Stimulated activated CD8-positive, alpha-beta memory T cell treated with anti-CD3 and anti-CD28 coated beads, Interleukin-15, amount 100 ng/mL, for 4 hours (primary cell): ENCODE measurements around the gene KCNF1.

ENCODE experiments used
- DNase-seq, 2 donors: peaks; one replicate each; pipeline ENCODE4 v3.0.0-alpha.2; 2020; ENCODE audit warnings: low read depth in 2 of 2

The KCNF1 gene

DNA sequence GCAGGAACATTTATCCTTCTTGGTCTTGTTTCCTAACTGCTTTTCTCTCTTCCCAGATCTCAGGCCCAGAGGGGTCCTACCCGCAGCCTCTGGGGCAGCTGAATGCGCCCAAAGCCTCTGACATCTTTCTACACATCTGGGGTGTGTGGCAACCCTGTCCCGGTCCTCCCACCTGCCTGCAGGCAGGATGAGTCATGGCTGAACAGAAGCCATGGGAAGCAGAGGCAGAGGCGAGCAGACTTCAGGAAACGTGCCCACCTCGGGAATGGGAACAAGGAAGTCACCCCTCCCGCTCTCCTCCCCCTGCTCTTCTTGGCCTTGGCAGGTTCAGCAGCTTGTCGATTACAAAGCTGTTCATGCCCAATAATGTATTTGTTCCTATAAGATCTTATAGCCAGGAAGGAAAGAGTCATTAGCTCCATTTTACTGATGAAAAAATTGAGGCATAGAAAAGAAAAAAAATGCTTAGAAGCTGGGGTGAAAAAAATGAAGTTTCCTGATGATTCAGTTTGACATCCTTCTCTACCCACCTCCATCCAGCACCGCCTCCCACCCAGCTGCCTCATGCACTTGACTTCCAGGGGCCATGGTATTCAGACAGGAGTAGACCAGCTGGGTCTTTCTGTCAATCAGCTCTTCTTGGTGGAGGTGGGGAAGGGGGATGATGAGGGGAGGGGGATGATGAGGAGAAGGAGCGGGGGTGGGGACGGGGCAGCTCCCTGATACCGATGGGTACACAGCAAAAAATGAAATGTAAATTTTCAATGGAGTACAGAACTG, 10.4 kb upstream of the KCNF1 start:
- no peak for DNase-seq

DNA sequence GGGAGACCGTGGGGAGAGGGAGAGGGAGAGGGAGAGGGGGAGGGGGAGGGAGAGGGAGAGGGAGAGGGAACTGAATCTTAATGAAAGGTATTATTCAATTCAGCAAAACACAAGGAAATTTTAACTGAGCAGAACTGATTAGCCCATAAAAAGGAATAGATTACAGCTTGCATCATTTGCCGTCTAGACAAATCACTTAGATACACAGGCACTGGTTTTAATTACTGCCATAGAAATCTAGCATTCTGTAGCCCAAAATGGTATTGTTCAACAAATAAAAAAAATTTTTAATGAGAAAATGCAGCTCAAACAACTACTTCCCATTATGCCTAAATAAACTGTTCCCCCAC, 7.9 kb upstream of the KCNF1 start:
- no peak for DNase-seq

DNA sequence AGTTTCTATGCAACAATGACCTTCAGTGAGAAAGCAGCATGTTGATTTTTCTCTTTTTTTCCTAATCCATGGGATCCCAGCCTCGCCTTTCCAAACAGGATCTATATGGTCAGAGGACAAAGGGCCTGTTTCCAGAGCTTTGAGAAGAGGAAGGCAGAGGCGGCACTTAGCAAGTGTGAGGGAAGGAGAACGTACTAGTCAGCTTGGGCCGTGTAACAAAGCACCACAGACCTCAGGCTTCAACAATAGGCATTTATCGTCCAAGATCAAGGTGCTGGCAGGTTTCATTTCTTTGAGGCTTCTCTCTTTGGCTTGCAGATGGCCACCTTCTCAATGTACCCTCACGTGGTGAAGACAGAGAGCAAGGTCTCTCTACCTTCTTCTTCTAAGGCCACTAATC, 7.3 kb upstream of the KCNF1 start:
- no peak for DNase-seq

DNA sequence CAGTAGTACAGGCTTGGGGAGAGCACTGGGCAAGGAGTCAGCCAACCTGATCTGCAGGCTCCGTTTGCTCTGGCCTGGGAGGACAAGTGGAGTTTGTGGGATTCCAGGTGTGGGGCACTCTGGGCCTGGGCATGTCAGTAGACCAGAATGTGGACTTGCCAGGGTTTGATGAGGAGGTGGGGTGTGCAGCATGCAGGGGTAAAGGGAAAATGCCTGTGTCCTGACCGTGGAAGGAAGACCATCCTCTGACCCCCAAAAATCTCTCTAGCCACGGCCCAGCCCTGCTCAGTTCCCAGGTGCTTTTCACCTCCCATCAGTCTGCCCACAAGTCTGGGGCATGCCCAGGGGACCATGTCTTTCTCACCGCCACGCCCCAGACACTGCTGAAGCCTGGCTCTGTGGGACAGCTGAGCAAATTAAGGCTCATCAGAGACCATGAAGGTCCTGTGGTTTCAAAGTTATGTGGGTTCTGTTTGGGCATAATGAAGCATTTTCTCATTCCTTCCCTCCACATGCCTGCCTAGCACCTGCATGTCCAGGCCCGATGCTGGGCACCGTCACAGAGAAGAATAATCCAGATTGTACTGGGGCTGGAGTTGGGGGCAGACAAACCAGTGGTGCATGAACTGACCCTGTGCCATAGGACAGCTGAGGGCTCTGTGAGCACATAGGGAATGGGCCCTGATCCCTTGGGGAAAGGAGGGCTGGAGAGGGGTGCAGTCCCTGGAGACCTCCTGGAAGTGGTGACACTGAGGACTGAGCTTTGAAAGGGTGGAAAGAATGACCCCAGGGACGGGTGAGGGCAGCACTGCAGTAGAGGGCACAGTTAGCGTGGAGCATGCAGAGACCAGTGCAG, 6.5 kb upstream of the KCNF1 start:
- no peak for DNase-seq

DNA sequence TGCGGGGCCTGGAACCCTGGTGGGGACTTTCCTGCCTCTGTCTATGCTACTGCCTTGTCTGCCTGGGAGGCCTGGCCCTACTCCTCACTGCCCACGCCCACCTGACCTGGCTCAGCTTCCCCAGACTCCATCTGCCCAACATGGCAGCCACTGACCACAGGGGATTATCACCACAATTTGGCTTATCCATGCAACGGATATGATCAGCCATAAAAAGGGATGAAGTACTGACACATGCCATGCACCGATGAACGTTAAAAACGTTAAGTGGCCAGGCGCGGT, 5.9 kb upstream of the KCNF1 start:
- DNase-seq = no peak

DNA sequence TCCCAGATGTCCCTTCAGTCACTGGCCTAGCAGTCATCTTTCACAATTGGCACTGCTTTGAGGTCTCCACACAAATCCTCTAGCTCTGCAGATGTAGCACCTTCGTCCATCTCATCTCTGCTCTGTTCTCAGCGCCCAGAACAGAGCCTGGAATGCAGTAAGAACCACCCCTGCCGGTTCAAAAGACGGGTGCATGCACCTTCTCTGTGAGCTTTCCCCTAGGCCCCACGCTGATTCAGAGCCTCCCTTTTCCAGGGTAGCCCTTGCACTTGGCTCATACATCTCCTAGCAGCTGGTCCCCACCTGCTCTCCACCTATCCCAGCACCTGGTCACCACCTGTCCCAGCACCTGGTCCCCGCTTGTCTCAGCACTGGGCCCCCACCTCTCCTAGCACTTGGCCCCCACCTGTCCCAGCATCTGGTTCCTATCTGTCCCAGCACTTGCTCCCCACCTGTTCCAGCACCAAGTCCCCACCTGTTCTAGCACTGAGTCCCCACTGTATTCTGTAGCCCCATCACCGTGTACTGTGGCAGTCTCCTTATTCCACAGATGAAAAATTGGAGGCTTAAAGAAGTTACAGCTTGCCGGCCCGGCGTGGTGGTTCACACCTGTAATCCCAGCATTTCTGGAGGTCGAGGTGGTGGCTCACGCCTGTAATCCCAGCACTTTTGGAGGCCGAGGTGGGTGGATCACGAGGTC, 4.7 kb upstream of the KCNF1 start:
- DNase-seq = no peak

DNA sequence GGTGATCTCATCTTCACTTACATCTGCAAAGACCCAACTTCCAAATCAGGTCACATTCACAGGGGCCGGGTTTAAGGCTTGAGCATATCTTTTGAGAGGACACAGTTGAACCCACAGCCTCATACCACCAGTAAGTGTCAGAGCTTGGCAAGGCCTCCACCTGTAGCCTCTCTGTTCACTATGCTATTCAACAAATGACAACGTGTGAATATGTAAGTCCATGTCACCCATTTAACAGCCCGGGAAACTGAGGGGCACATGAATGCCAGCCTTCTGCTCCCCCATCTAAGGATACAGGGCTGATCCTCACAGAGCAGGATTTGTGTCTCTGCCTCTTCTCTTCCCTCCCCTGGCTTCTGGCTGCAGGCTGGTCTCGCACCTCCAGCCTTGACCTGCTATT, 3.5 kb upstream of the KCNF1 start:
- no peak for DNase-seq

DNA sequence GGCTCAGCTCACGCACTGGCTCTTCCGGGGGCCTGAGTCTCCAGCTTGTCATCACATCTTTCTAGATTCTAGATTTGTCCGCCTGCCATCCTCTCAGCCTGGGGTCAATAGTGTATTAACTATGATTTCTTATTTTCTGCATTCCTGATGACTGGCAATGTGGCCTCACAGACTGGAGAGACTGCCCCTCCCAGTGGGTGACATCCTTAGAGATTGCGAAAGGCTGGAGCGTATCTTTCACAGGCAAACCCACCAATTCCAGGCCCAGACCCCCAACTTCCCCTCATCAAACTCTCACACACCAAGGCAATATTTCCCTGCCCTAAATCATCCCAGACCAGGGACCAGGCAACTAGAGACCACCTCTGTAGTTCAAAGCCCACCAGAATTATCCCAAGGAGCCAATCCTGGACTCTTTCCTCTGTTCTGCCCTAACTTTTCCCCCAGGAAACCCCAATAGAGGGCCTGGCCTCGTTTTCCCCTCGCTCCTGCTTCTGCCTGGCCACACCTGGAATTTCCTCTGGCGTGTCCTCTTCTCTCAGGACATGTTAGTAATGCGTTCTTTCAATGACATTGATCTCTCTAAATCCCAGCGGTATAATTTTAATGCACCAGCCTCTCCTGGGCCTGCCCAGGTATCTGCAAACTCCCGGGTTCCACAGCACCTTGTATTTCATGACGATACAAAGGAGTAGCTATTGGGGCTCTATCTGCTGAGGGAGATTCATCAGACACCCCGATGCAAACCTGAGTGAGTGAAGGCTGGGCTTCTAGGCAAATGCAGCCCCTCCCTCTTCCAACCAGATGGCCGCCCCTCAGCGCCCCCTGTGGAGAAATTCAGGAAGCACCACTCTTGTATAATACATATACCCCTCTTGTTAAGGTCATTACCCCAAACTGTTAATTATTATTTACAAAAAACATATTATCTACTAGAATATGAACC, 2.4 kb upstream of the KCNF1 start:
- DNase-seq = no peak

DNA sequence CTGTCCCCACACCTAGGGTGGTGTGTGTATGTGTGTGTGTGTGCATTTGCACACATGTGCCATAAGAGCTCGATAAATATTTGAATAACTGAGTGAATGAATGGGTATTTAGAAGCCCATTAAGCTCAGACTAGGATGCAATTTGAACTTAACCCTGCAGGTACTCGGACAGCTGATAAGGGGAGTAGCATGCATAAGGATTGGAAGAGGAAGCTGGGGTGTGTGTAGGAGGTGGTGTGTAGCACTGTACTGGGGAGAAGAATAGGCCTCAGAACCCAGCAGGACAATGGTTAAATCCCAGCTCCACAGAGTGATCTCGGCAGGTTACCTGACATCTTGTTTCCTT, 1.8 kb upstream of the KCNF1 start:
- DNase-seq = no peak

DNA sequence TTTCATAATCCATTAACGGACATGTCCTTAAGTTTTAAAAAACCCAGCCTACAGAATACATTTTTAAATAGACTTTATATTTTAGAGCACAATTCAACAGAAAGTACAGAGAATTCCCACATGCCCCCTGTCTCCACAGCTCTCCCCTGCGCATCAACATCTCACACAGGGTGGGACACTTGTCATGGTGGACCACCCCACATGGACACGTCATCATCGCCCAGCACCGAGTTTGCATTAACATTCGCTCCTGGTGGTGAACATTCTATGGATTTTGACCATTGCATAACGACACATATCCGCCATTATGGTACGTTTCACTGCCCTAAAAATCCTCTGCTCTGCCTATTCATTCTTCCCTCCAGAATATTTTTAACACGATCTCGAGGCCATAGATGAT, 1.1 kb upstream of the KCNF1 start:
- DNase-seq = no peak

DNA sequence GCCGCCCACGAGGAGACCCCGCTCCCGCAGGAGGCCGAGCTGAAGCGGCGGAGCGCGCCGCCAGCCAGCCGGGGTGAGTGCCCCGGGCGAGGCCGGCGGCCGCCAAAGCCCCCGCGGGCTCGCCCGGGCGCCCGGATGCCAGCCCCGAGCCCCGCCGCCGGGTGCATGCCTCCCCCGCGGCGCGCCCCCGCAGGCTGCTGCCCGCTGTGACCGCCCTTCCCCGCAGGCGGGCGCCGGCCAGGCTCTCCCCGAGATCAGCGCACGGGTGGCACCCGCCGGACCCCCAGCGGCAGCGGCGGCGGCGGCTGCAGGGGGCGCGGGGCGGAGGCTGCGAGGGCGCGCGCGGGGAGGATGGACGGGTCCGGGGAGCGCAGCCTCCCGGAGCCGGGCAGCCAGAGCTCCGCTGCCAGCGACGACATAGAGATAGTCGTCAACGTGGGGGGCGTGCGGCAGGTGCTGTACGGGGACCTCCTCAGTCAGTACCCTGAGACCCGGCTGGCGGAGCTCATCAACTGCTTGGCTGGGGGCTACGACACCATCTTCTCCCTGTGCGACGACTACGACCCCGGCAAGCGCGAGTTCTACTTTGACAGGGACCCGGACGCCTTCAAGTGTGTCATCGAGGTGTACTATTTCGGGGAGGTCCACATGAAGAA, 470 bp downstream of the KCNF1 start:
- no peak for DNase-seq

DNA sequence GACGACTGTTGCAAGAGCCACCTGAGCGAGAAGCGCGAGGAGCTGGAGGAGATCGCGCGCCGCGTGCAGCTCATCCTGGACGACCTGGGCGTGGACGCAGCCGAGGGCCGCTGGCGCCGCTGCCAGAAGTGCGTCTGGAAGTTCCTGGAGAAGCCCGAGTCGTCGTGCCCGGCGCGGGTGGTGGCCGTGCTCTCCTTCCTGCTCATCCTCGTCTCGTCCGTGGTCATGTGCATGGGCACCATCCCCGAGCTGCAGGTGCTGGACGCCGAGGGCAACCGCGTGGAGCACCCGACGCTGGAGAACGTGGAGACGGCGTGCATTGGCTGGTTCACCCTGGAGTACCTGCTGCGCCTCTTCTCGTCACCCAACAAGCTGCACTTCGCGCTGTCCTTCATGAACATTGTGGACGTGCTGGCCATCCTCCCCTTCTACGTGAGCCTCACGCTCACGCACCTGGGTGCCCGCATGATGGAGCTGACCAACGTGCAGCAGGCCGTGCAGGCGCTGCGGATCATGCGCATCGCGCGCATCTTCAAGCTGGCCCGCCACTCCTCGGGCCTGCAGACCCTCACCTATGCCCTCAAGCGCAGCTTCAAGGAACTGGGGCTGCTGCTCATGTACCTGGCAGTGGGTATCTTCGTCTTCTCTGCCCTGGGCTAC, 1.2 kb downstream of the KCNF1 start:
- DNase-seq = no peak

DNA sequence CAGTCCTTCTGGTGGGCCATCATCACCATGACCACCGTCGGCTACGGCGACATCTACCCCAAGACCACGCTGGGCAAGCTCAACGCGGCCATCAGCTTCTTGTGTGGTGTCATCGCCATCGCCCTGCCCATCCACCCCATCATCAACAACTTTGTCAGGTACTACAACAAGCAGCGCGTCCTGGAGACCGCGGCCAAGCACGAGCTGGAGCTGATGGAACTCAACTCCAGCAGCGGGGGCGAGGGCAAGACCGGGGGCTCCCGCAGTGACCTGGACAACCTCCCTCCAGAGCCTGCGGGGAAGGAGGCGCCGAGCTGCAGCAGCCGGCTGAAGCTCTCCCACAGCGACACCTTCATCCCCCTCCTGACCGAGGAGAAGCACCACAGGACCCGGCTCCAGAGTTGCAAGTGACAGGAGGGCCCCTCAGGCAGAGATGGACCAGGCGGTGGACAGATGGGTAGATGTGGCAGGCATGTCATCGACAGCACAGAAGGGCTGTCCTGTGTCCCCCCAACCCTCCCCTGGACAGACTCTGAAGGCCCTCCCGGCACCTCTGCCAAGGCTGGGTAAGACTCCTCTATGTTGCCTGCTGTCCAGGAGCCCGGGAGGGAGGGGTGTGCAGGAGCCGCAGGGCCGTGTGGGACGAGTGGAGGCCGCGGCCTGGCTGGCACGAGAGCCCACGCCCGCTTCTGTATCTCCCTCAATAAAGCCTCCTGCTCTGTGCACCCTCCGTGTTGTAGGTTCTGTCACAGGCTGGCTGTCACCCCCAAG, 2.0 kb downstream of the KCNF1 start:
- no peak for DNase-seq

DNA sequence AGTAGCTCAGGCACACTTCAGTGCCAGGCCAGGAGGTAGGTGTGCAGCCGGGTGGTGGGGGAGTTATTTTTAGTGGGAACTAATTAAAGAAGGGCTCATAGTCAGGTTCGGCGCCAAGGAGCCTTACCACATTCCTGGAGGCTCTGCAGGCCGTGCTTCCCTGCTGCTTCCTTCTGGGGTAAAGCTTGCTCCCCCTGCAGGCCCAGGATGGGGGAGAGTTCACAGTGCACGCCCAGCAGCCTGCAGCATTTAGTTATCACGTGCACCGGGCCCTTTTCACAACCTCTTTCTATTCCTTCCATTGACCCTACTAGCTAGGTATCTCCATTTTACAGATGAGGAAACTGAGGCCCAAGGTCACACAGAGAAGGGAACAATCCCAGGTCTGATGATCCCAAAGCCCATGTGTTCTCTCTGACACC, 2.5 kb downstream of the KCNF1 start:
- no peak for DNase-seq

DNA sequence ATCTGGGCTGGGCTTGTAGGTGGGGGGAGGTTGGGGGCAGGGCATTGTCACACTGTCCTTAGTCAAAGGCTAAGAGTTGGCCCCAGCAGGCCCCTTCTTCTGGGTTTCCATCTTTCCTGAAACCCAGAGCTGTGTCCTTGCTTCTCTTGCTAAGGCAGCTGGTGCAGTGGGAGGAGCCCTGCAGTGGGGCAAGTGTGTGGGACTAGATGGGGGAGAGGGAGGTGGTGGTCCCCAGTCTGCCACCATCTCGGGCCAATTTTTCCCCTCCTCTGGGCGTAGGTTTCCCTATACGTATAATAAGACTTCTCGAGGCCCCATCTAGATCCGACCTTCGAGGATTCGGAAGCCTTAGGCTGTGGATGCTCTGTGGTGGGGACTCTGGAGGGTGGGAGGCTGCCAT, 3.5 kb downstream of the KCNF1 start:
- no peak for DNase-seq

DNA sequence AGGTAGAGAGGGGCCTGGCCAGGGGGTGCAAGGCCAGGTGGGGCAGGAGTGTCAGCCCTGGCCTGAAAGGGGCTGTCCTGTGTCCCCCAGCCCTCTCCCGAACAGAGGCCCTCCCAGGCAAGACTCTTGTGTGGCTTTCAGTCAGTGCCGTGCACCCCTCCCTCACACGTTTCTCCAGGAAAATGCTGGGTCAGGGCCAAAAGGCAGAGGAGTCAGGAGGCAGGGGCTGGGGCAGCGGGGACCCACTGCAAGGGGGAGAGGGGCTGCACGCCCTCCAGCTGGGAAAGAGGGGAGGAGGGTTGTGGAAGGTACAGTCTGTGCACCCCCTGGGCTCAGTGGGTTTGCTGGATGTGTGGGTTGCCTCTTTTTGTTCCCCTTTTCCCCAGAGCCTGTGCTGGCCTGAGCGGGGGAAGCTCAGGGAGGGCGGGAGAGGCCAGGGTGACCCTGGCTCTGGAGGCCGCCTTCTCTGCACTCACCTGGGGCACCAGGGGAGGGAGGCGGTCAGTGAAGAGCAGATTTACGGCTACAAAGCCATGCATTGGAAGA, 4.1 kb downstream of the KCNF1 start:
- no peak for DNase-seq

DNA sequence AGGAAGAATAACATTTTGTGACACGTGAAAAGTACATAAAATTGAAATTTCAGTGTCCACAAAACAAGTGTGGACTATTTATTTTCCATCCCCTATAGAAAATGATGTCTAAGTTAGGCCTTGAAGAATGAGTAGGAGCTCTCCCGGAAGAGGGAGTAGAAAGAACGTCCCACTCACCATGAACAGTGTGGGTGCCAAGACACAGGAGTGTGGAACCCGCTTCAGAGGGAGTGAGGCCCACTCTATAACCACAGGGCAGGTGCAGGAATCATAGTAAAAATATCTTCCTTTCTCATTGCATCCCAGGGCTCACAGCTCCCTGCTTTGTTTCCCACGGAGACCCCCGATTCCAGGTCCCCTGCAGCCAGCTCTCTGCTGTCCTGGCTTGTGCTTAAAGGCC, 5.2 kb downstream of the KCNF1 start:
- no peak for DNase-seq

DNA sequence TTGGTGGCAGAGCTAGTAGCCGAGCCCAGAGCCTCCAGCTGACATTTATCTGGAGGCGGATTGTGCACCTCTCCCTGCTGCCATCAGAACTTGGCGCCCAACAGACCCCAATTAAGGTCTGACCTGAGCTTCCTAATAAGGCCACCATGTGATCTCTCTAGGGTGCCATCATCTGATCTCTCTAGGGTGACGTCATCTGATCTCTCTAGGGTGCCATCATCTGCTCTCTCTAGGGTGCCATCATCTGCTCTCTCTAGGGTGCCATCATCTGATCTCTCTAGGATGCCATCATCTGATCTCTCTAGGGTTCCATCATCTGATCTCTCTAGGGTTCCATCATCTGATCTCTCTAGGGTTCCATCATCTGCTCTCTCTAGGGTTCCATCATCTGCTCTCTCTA, 6.2 kb downstream of the KCNF1 start:
- DNase-seq = no peak

DNA sequence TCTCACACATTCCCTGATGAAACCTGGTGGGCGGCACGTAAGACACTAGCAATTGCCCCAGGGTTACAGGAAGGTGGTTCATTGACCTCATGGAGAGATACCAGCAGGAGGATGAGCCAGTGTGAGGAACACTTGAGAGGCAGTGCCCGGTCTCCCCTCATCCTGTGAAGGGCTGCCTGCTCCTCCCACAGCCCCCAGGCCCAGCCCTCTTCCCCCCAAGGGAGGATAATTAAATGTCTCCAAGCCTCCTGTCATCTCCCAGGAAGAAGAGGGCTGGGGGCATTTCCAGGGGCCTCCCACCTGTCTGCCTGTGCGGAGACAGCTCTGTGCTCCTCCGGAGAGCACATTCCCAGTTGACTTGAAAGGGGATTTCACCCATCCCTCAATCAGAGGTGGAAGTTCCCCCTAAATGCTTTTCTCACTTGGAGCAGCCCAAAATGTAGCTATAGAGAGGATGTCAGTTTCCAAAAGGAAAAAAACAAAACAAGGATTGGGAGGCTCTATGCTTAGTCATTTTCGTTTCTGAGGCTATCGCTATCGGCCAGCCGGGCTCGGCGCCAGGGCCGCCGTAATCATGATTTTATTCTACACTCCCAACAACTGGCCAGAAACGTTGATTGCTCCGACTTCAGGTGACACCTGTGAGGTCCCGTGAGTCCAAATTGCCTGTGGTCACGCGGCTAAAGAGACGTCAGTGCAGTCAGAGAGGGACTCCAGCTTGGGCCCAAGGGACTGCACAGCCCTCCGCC, 7.1 kb downstream of the KCNF1 start:
- DNase-seq = no peak
